GM10248 (cell line): ENCODE data around the gene CD34.
A peak's percentile ranks its signal among the peaks of the same experiment; 100 is the strongest.

Experiments used
- CTCF ChIA-PET: fragments of 300-600 bp; sonication (Branson Sonifier 250); formaldehyde crosslinking; extraction: SDS; loops from one replicate; lab custom pipeline; 2021; ENCODE audit warnings: antibody characterized with exemption; lab: Yijun Ruan, JAX
- POLR2A ChIA-PET: fragments of 350-650 bp; sonication (Branson Sonifier 250); formaldehyde crosslinking; extraction: SDS; loops from one replicate; lab custom pipeline; 2020; ENCODE audit warnings: antibody characterized with exemption; lab: Yijun Ruan, JAX
- DNase-seq: peaks from one replicate; pipeline ENCODE4 v3.0.0; 2012; ENCODE audit errors: extremely low spot score
- CTCF ChIP-seq: IDR thresholded peaks from 2 replicates; pipeline ENCODE4 v1.5.1; 2012; ENCODE audit warnings: mild to moderate bottlenecking, low read depth; ENCODE audit errors: extremely low read depth, missing control alignments, control extremely low read depth

Gene CD34

GRCh38 chr1:207876131-207876530 lies 34.8 kb downstream of the CD34 start:
- ChIA-PET CTCF (interaction anchor here (1.0 to 25.9 kb wide), 14 partner anchors 8 to 121 kb away, joined by 3 to 661 read pairs (median 4); no protein-coding TSS in a partner anchor), POLR2A (no interaction called here)
- TF ChIP-seq CTCF: peak; percentile 38
- DNase-seq: no peak

GRCh38 chr1:207875532-207875931 lies 35.4 kb downstream of the CD34 start:
- DNase-seq: no peak
- POLR2A ChIA-PET: interaction anchor here (1.0 kb wide), 1 partner anchor 13 kb away, joined by 3 read pairs; no protein-coding TSS in a partner anchor
- TF ChIP-seq CTCF: no peak
- CTCF ChIA-PET: interaction anchor here (0.6 to 25.9 kb wide), 14 partner anchors 8 to 122 kb away, joined by 3 to 661 read pairs (median 4); no protein-coding TSS in a partner anchor

- no peak for TF ChIP-seq CTCF
- DNase-seq: peak; percentile 30
- ChIA-PET CTCF (interaction anchor here (1.4 to 25.9 kb wide), 10 partner anchors 11 to 123 kb away, joined by 3 to 661 read pairs (median 8); no protein-coding TSS in a partner anchor), POLR2A (interaction anchor here (1.8 kb wide), 1 partner anchor 51 kb away, joined by 9 read pairs; no protein-coding TSS in a partner anchor)
These were observed 37.7 kb downstream of the CD34 start for GRCh38 chr1:207873055-207873890.

- ChIA-PET CTCF (interaction anchor here (1.4 to 25.9 kb wide), 9 partner anchors 10 to 123 kb away, joined by 3 to 661 read pairs (median 11); no protein-coding TSS in a partner anchor), POLR2A (interaction anchor here (1.8 kb wide), 1 partner anchor 50 kb away, joined by 9 read pairs; no protein-coding TSS in a partner anchor)
- TF ChIP-seq CTCF: no peak
- DNase-seq: no peak
These were observed 38.3 kb downstream of the CD34 start for GRCh38 chr1:207872621-207873020.

- ChIA-PET POLR2A (no interaction called here), CTCF (interaction anchor here (3.0 to 25.9 kb wide), 5 partner anchors 9 to 92 kb away, joined by 11 to 661 read pairs (median 36); no protein-coding TSS in a partner anchor)
- no peak for DNase-seq
- no peak for TF ChIP-seq CTCF
These were observed 39.7 kb downstream of the CD34 start for GRCh38 chr1:207871117-207871649.
